CD14-positive monocyte (primary cell): ENCODE data around the gene FRS2. TPM values are rescaled to one million over a fixed set of nuclear protein-coding genes. Genes with fewer than 3 reads are reported as not detected.

Experiments
- DNase-seq, 3 donors: peaks; one replicate each; pipeline ENCODE4 v3.0.0-alpha.2; 2011 to 2022
- H2AFZ ChIP-seq: 2 replicates; pipeline ENCODE4 v1.6.0; 2012; ENCODE audit warnings: mild to moderate bottlenecking, low read depth, low read length, inconsistent platforms; ENCODE audit not compliant: insufficient read depth, poor library complexity, severe bottlenecking
- H3K27ac ChIP-seq, 2 donors: 1 replicate in 1 of 2; 2 replicates in 1 of 2; pipeline ENCODE4 v1.5.1; 2012 to 2013; ENCODE audit warnings: low read length in 2 of 2, control low read depth in 1 of 2, inconsistent platforms in 1 of 2, low read depth in 1 of 2, mild to moderate bottlenecking in 1 of 2
- H3K27me3 ChIP-seq, 2 donors: one replicate each; pipeline versions ENCODE4 v1.6.0 to v1.6.1; 2011 to 2013; ENCODE audit warnings: low read length in 2 of 2; ENCODE audit not compliant: control insufficient read depth in 2 of 2, insufficient read depth in 2 of 2
- H3K36me3 ChIP-seq, 2 donors: replicated peaks in 1 of 2; 1 replicate in 1 of 2; 2 replicates in 1 of 2; pipeline versions ENCODE4 v1.5.1 to v1.6.1; 2012 to 2013; ENCODE audit warnings: low read length in 2 of 2, control low read depth in 1 of 2, inconsistent platforms in 1 of 2, mild to moderate bottlenecking in 1 of 2; ENCODE audit not compliant: insufficient read depth in 2 of 2, control insufficient read depth in 1 of 2
- H3K4me1 ChIP-seq, 2 donors: 1 replicate in 1 of 2; 2 replicates in 1 of 2; pipeline versions ENCODE4 v1.5.1 to v1.6.1; 2012 to 2013; ENCODE audit warnings: low read length in 2 of 2, control low read depth in 1 of 2, inconsistent platforms in 1 of 2, mild to moderate bottlenecking in 1 of 2, moderate library complexity in 1 of 2; ENCODE audit not compliant: insufficient read depth in 2 of 2, control insufficient read depth in 1 of 2
- H3K4me2 ChIP-seq: replicated peaks from 2 replicates; pipeline ENCODE3; 2012; ENCODE audit warnings: low read length, moderate library complexity, mild to moderate bottlenecking; ENCODE audit not compliant: poor library complexity, severe bottlenecking; ENCODE audit errors: extremely low read depth
- H3K4me3 ChIP-seq, 3 experiments: fragments of 200-600 bp in 1 of 3; sonication (generic) in 1 of 3; replicated peaks in 1 of 3; 1 replicate in 2 of 3; 2 replicates in 1 of 3; pipeline ENCODE4 v1.5.1; 2011 to 2013; ENCODE audit warnings: low read length in 3 of 3, mild to moderate bottlenecking in 3 of 3, control low read depth in 2 of 3, low read depth in 2 of 3, inconsistent platforms in 1 of 3, moderate library complexity in 1 of 3
- H3K79me2 ChIP-seq: 2 replicates; pipeline ENCODE4 v1.6.0; 2012; ENCODE audit warnings: mild to moderate bottlenecking, control low read depth, inconsistent platforms, low read length, moderate library complexity; ENCODE audit not compliant: insufficient read depth
- H3K9ac ChIP-seq: 2 replicates; pipeline ENCODE4 v1.6.0; 2017; ENCODE audit warnings: low read length, mild to moderate bottlenecking; ENCODE audit not compliant: insufficient read depth, poor library complexity, severe bottlenecking
- H3K9me3 ChIP-seq, 2 donors: replicated peaks in 1 of 2; 1 replicate in 1 of 2; 2 replicates in 1 of 2; pipeline versions ENCODE4 v1.5.1 to v1.6.1; 2012 to 2013; ENCODE audit warnings: low read length in 2 of 2, control low read depth in 1 of 2; ENCODE audit not compliant: control insufficient read depth in 1 of 2, insufficient read depth in 1 of 2
- H4K20me1 ChIP-seq: 2 replicates; pipeline ENCODE4 v1.6.0; 2012; ENCODE audit warnings: mild to moderate bottlenecking, low read length, control low read depth, moderate library complexity; ENCODE audit not compliant: insufficient read depth
- H3K27ac Mint-ChIP-seq, 7 donors: one replicate each; pipeline ENCODE4 v1.8.0; 2020; ENCODE audit warnings: mild to moderate bottlenecking in 7 of 7, mixed read lengths in 7 of 7, moderate library complexity in 6 of 7, inconsistent platforms in 2 of 7
- H3K27me3 Mint-ChIP-seq, 3 donors: one replicate each; pipeline ENCODE4 v1.8.0; 2021 to 2022; ENCODE audit warnings: low read depth in 3 of 3, mild to moderate bottlenecking in 3 of 3, mixed read lengths in 3 of 3, moderate library complexity in 3 of 3, inconsistent platforms in 1 of 3
- H3K36me3 Mint-ChIP-seq, 2 donors: one replicate each; pipeline ENCODE4 v1.8.0; 2020; ENCODE audit warnings: mixed read lengths in 2 of 2, inconsistent platforms in 1 of 2, mild to moderate bottlenecking in 1 of 2
- H3K4me1 Mint-ChIP-seq: one replicate; pipeline ENCODE4 v1.8.0; 2020; ENCODE audit warnings: mild to moderate bottlenecking, mixed read lengths
- H3K4me3 Mint-ChIP-seq, 2 donors: one replicate each; pipeline ENCODE4 v1.8.0; 2020; ENCODE audit warnings: mild to moderate bottlenecking in 2 of 2, mixed read lengths in 2 of 2, moderate library complexity in 1 of 2
- H3K9me3 Mint-ChIP-seq, 7 donors: one replicate each; pipeline ENCODE4 v1.8.0; 2020 to 2022; ENCODE audit warnings: mixed read lengths in 7 of 7, mild to moderate bottlenecking in 6 of 7, moderate library complexity in 6 of 7, inconsistent platforms in 2 of 7
- WGBS: methylation state at CpG from one replicate; pipeline ENCODE4 v1.1.5; 2013; ENCODE audit warnings: missing lambda C conversion rate; ENCODE audit not compliant: insufficient coverage; 5-methylcytosine and 5-hydroxymethylcytosine counted together
- intact Hi-C, 2 donors: fragments of 100-400 bp; cut with micrococcal nuclease; formaldehyde crosslinking; loops; one replicate each; pipeline versions ENCODE4 v1.15.0 to v1.15.1; 2023
- polyA plus RNA-seq, 3 donors: library from polyadenylated mRNA; depleted of rRNA in 1 of 3; unstranded in 2 of 3; stranded (reverse) in 1 of 3; fragments of 300-500 nt in 2 of 3; fragments of >200 nt in 1 of 3; fragmentation: Illumina TruSeq in 2 of 3; gene quantifications; 1 replicate in 2 of 3; 2 replicates in 1 of 3; pipeline ENCODE4 v1.2.3, GENCODE V29; 2012 to 2021
- TF ChIP-seq, protein P1 (sequence below): fragments of 200-600 bp; IDR thresholded peaks from one replicate; pipeline ENCODE4 v1.8.0; 2022; ENCODE audit warnings: antibody characterized with exemption, mild to moderate bottlenecking

The FRS2 gene
- polyA plus RNA-seq, 3 donors, result 6.8 to 13.6 (median 13.0) TPM

GRCh38 chr12:69466867-69467266, 3.3 kb upstream of the FRS2 start:
- intact Hi-C loops, result no loop called here
- H3K27ac Mint-ChIP-seq, result peak overlapping the region; percentile 52 to 88 (median 69)
- H3K4me2 ChIP-seq, result peak overlapping the region; percentile 39

DNA sequence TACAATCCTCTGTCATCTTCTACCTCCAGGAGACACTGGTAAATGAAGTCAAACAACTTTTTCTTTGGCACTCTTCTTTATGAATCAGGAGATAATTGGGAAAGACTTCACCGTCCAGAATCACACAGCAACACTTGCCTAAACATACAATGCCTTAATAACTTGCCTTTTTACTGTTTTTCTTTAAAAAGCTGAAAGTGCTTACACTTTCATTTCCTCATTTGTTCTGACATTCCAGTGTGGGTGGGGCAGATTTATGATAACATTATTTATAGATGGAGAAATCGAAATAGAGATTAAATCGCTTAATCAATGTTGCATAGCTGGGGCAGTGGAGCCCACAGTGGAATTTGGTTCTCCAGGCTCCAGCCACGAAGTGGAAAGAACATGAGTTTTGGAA, 2.8 kb upstream of the FRS2 start:
- Histone ChIP-seq H3K36me3 (no peaks in the 10 kb centered on the region), H3K9ac (no peak overlapping the region), H3K9me3 (no peaks in the 10 kb centered on the region), H2AFZ (peak overlapping the region; percentile 70), H3K79me2 (peaks cover 23% of the 10 kb centered on the region), H3K4me2 (peak overlapping the region; percentile 39), H3K27me3 (no peaks in the 10 kb centered on the region), H3K27ac (peak overlapping the region in 1 of 2 donors; percentile 61), H3K4me1 (peaks cover 27 to 39% of the 10 kb centered on the region in 2 donors), H3K4me3 (peak overlapping the region in 1 of 3 experiments; percentile 35), H4K20me1 (peaks cover 12% of the 10 kb centered on the region)
- peak overlapping the region; percentile 28 to 69 for H3K4me3 Mint-ChIP-seq
- TF ChIP-seq, protein P1, sequence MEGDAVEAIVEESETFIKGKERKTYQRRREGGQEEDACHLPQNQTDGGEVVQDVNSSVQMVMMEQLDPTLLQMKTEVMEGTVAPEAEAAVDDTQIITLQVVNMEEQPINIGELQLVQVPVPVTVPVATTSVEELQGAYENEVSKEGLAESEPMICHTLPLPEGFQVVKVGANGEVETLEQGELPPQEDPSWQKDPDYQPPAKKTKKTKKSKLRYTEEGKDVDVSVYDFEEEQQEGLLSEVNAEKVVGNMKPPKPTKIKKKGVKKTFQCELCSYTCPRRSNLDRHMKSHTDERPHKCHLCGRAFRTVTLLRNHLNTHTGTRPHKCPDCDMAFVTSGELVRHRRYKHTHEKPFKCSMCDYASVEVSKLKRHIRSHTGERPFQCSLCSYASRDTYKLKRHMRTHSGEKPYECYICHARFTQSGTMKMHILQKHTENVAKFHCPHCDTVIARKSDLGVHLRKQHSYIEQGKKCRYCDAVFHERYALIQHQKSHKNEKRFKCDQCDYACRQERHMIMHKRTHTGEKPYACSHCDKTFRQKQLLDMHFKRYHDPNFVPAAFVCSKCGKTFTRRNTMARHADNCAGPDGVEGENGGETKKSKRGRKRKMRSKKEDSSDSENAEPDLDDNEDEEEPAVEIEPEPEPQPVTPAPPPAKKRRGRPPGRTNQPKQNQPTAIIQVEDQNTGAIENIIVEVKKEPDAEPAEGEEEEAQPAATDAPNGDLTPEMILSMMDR, result no peak
- peaks cover 0 to 2% (median 0%) of the 10 kb centered on the region in 7 donors for H3K9me3 Mint-ChIP-seq
- no CpG with 5 or more reads among the region's 4 CpGs for WGBS
- no peaks in the 10 kb centered on the region for H3K27me3 Mint-ChIP-seq
- peak in 1 of 3 donors; percentile 19 for DNase-seq
- H3K27ac Mint-ChIP-seq, result peak overlapping the region; percentile 52 to 88 (median 69)
- peaks cover 43% of the 10 kb centered on the region for H3K4me1 Mint-ChIP-seq
- peaks cover 0 to 2% of the 10 kb centered on the region in 2 donors for H3K36me3 Mint-ChIP-seq
- intact Hi-C loops, result no loop called here

More at GRCh38 chr12:69466867-69467266, 3.3 kb upstream of the FRS2 start:
- Histone ChIP-seq H3K4me1 (peaks cover 27 to 34% of the 10 kb centered on the region in 2 donors), H3K9ac (no peak overlapping the region), H3K9me3 (no peaks in the 10 kb centered on the region), H2AFZ (peak overlapping the region; percentile 70), H3K79me2 (peaks cover 18% of the 10 kb centered on the region), H3K4me3 (peak overlapping the region in 1 of 3 experiments; percentile 35), H3K27ac (peak overlapping the region in 1 of 2 donors; percentile 61), H3K27me3 (no peaks in the 10 kb centered on the region), H3K36me3 (no peaks in the 10 kb centered on the region), H4K20me1 (peaks cover 7% of the 10 kb centered on the region)
- no peak for DNase-seq
- TF ChIP-seq, protein P1, result no peak
- H3K36me3 Mint-ChIP-seq, result peaks cover 0 to 2% of the 10 kb centered on the region in 2 donors
- H3K9me3 Mint-ChIP-seq, result peaks cover 0 to 2% (median 0%) of the 10 kb centered on the region in 7 donors
- H3K4me1 Mint-ChIP-seq, result peaks cover 38% of the 10 kb centered on the region
- no peaks in the 10 kb centered on the region for H3K27me3 Mint-ChIP-seq
- peak overlapping the region in 1 of 2 donors; percentile 69 for H3K4me3 Mint-ChIP-seq
- no CpG with 5 or more reads among the region's 1 CpG for WGBS
